IMR-90 (cell line): ENCODE results near the gene LIMS1. TPM values are rescaled to one million over a fixed set of nuclear protein-coding genes. Genes with fewer than 3 reads are reported as not detected.

ENCODE experiments used
- ATAC-seq: fragments of 200-7000 bp; cut with Tn5 transposase; 2 replicates; pipeline ENCODE4 v1.9.1; 2020; ENCODE audit warnings: low read depth, mild to moderate bottlenecking, moderate library complexity
- BruUV-seq: library from RNA; stranded (reverse); fragments of 400-500 nt; replicated peaks from 2 replicates; lab custom pipeline; 2021; lab: Mats Ljungman, UMichigan
- CTCF ChIA-PET: fragments of 300-600 bp; formaldehyde crosslinking; extraction: SDS; loops from one replicate; lab custom pipeline; 2021; ENCODE audit warnings: antibody characterized with exemption; lab: Yijun Ruan, JAX
- POLR2A ChIA-PET: fragments of 300-600 bp; sonication (Branson Sonifier 250); formaldehyde crosslinking; loops from one replicate; lab custom pipeline; 2022; ENCODE audit warnings: antibody characterized with exemption; ENCODE audit not compliant: unreplicated experiment; lab: Charles Lee
- DNase-seq: peaks from one replicate; pipeline ENCODE4 v3.0.0; 2013
- H2AFZ ChIP-seq: replicated peaks from 2 replicates; pipeline ENCODE3; 2013; ENCODE audit warnings: low read length, mild to moderate bottlenecking; ENCODE audit not compliant: poor library complexity
- H2AK5ac ChIP-seq: 2 replicates; pipeline ENCODE4 v1.6.1; 2013; ENCODE audit warnings: low read depth, low read length, inconsistent platforms
- H2AK9ac ChIP-seq: replicated peaks from 2 replicates; pipeline ENCODE3; 2013; ENCODE audit warnings: mild to moderate bottlenecking, low read depth, low read length, moderate library complexity; ENCODE audit not compliant: poor library complexity
- H2BK120ac ChIP-seq: 2 replicates; pipeline ENCODE4 v1.6.1; 2013; ENCODE audit warnings: low read depth, low read length, inconsistent platforms
- H2BK15ac ChIP-seq: 3 replicates; pipeline ENCODE4 v1.6.1; 2013; ENCODE audit warnings: low read depth, low read length, inconsistent platforms
- H2BK20ac ChIP-seq: 2 replicates; pipeline ENCODE4 v1.6.1; 2013; ENCODE audit warnings: low read depth, mild to moderate bottlenecking, inconsistent platforms, low read length, moderate library complexity
- H2BK5ac ChIP-seq: 2 replicates; pipeline ENCODE4 v1.6.1; 2013; ENCODE audit warnings: mild to moderate bottlenecking, low read depth, low read length, inconsistent platforms; ENCODE audit not compliant: poor library complexity, severe bottlenecking
- H3K14ac ChIP-seq: replicated peaks from 2 replicates; pipeline ENCODE4 v1.6.1; 2013; ENCODE audit warnings: low read depth, low read length, inconsistent platforms
- H3K18ac ChIP-seq: 2 replicates; pipeline ENCODE4 v1.6.1; 2013; ENCODE audit warnings: low read depth, low read length, control low read depth
- H3K23ac ChIP-seq: 2 replicates; pipeline ENCODE4 v1.6.1; 2013; ENCODE audit warnings: low read depth, low read length, inconsistent platforms
- H3K27ac ChIP-seq: 2 replicates; pipeline ENCODE4 v1.5.1; 2013; ENCODE audit warnings: mild to moderate bottlenecking, control low read depth, low read length; ENCODE audit not compliant: insufficient read depth
- H3K27me3 ChIP-seq: 2 replicates; pipeline ENCODE4 v1.6.1; 2013; ENCODE audit warnings: low read length; ENCODE audit not compliant: control insufficient read depth, insufficient read depth
- H3K36me3 ChIP-seq: 2 replicates; pipeline ENCODE4 v1.6.1; 2013; ENCODE audit warnings: low read length, mixed read lengths; ENCODE audit not compliant: control insufficient read depth, insufficient read depth
- H3K4ac ChIP-seq: 2 replicates; pipeline ENCODE4 v1.6.1; 2013; ENCODE audit warnings: low read depth, low read length, inconsistent platforms
- H3K4me1 ChIP-seq: 2 replicates; pipeline ENCODE4 v1.6.1; 2013; ENCODE audit warnings: low read length, mixed read lengths; ENCODE audit not compliant: control insufficient read depth, insufficient read depth
- H3K4me2 ChIP-seq: 2 replicates; pipeline ENCODE4 v1.6.1; 2013; ENCODE audit warnings: low read depth, mild to moderate bottlenecking, control low read depth, low read length, moderate library complexity
- H3K4me3 ChIP-seq: 2 replicates; pipeline ENCODE4 v1.5.1; 2013; ENCODE audit warnings: low read depth, mild to moderate bottlenecking, control low read depth, low read length, moderate library complexity; ENCODE audit not compliant: insufficient read depth
- H3K56ac ChIP-seq: 2 replicates; pipeline ENCODE4 v1.6.1; 2013; ENCODE audit warnings: low read length, inconsistent platforms; ENCODE audit not compliant: insufficient read depth; ENCODE audit errors: extremely low read depth
- H3K79me1 ChIP-seq, 2 experiments: 2 replicates each; pipeline ENCODE4 v1.6.1; 2013; ENCODE audit warnings: low read length in 2 of 2, inconsistent platforms in 1 of 2, low read depth in 1 of 2
- H3K9ac ChIP-seq: 2 replicates; pipeline ENCODE4 v1.6.1; 2013; ENCODE audit warnings: low read depth, low read length, control low read depth
- H3K9me1 ChIP-seq: 2 replicates; pipeline ENCODE4 v1.6.1; 2013; ENCODE audit warnings: low read length, inconsistent platforms; ENCODE audit not compliant: insufficient read depth
- H3K9me3 ChIP-seq: 2 replicates; pipeline ENCODE4 v1.6.1; 2013; ENCODE audit warnings: low read length; ENCODE audit not compliant: control insufficient read depth, insufficient read depth
- H4K20me1 ChIP-seq: 2 replicates; pipeline ENCODE4 v1.6.1; 2013; ENCODE audit warnings: low read length, inconsistent platforms; ENCODE audit not compliant: insufficient read depth
- H4K5ac ChIP-seq: 2 replicates; pipeline ENCODE4 v1.6.1; 2013; ENCODE audit warnings: mild to moderate bottlenecking, low read depth, low read length, control low read depth
- H4K8ac ChIP-seq, 2 experiments: 2 replicates each; pipeline ENCODE4 v1.6.1; 2013; ENCODE audit warnings: low read depth in 2 of 2, low read length in 2 of 2, control low read depth in 1 of 2, inconsistent platforms in 1 of 2
- H4K91ac ChIP-seq: 2 replicates; pipeline ENCODE4 v1.6.1; 2013; ENCODE audit warnings: low read depth, low read length, inconsistent platforms; ENCODE audit not compliant: insufficient read depth
- BHLHE40 ChIP-seq: fragments of 150-350 bp; IDR thresholded peaks from 2 replicates; pipeline ENCODE4 v1.6.1; 2016; ENCODE audit warnings: mild to moderate bottlenecking, low read depth, low read length
- CHD1 ChIP-seq: IDR thresholded peaks from 2 replicates; pipeline ENCODE4 v1.6.1; 2012; ENCODE audit warnings: low read depth, low read length, improper control_type of control experiment
- FOS ChIP-seq: fragments of 150-350 bp; IDR thresholded peaks from 2 replicates; pipeline ENCODE4 v1.6.1; 2016; ENCODE audit warnings: low read depth, low read length
- MAFK ChIP-seq: IDR thresholded peaks from 2 replicates; pipeline ENCODE4 v1.6.1; 2012; ENCODE audit warnings: low read depth, low read length, improper control_type of control experiment
- MAZ ChIP-seq: IDR thresholded peaks from 2 replicates; pipeline ENCODE4 v1.6.1; 2012; ENCODE audit warnings: low read depth, mild to moderate bottlenecking, low read length, improper control_type of control experiment, moderate library complexity, borderline replicate concordance
- RCOR1 ChIP-seq: IDR thresholded peaks from 2 replicates; pipeline ENCODE4 v1.6.1; 2012; ENCODE audit warnings: mild to moderate bottlenecking, low read length, improper control_type of control experiment; ENCODE audit not compliant: insufficient replicate concordance
- SMC3 ChIP-seq: fragments of 150-350 bp; IDR thresholded peaks from 2 replicates; pipeline ENCODE4 v1.6.1; 2016; ENCODE audit warnings: low read depth, mild to moderate bottlenecking, antibody characterized with exemption, low read length, moderate library complexity
- WGBS, 2 experiments: methylation state at CpG; one replicate each; pipeline versions ENCODE4 v1.1.5 to v1.1.7; 2013; ENCODE audit warnings: missing lambda C conversion rate in 2 of 2; ENCODE audit not compliant: insufficient read length in 1 of 2; ENCODE audit errors: extremely low coverage in 2 of 2; 5-methylcytosine and 5-hydroxymethylcytosine counted together
- dilution Hi-C: fragments of 300-500 bp; cut with HindIII; formaldehyde crosslinking; loops from one replicate; pipeline ENCODE4 v1.14.3; 2018; ENCODE audit warnings: low sequenced_read_pairs; ENCODE audit not compliant: unreplicated experiment
- in situ Hi-C: fragments of 300-500 bp; cut with MboI; formaldehyde crosslinking; loops from 3 replicates; pipeline ENCODE4 v1.14.3; 2019; ENCODE audit warnings: low sequenced_read_pairs, inconsistent platforms, mixed read lengths
- intact Hi-C: fragments of 100-400 bp; cut with micrococcal nuclease; formaldehyde crosslinking; loops from 2 replicates; pipeline ENCODE4 v1.10.0; 2022
- polyA plus RNA-seq, 3 experiments: library from polyadenylated mRNA; depleted of rRNA; stranded (reverse); fragments of >200 nt; gene quantifications; 2 replicates each; pipeline ENCODE4 v1.2.3, GENCODE V29; 2012; ENCODE audit warnings: low replicate concordance in 1 of 3
- total RNA-seq: library from RNA; depleted of rRNA; stranded (reverse); fragments of >200 nt; gene quantifications from 2 replicates; pipeline ENCODE4 v1.2.3, GENCODE V29; 2012
- TF ChIP-seq, protein P1 (sequence below): fragments of 150-350 bp; IDR thresholded peaks from 2 replicates; pipeline ENCODE4 v1.6.1; 2016; ENCODE audit warnings: low read depth, mild to moderate bottlenecking, low read length, moderate library complexity, borderline replicate concordance
- TF ChIP-seq, protein P2 (sequence below): conservative IDR thresholded peaks from 2 replicates; pipeline ENCODE4 v1.5.1; 2012; ENCODE audit warnings: mild to moderate bottlenecking, low read depth, low read length, improper control_type of control experiment

LIMS1 gene
- total and polyA plus RNA-seq, 2 of the 4 experiments (the other 2 are of a cell fraction), result 59.1 to 131 TPM

DNA sequence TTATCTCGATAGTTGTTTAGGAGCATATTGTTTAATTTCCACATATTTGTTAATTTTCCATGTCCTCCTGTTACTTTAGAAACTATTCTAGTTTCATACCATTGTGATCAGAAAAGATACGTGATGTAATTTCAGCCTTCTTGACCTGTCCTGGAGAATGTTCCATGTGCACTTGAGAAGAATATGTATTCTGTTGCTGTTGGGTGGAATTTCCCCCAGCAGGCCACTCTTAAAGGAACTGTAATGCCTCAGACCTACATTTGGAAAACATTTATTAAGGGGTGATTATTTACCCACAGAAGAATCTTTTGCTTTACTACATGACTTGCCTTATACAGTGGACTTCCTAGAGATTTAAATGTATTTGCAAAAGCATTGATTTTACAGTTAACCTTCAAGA, 55.5 kb downstream of the LIMS1 start:
- TF ChIP-seq MAFK (no peak), SMC3 (no peak), CHD1 (no peak), BHLHE40 (no peak), RCOR1 (no peak), FOS (no peak), MAZ (no peak)
- TF ChIP-seq, protein P1, sequence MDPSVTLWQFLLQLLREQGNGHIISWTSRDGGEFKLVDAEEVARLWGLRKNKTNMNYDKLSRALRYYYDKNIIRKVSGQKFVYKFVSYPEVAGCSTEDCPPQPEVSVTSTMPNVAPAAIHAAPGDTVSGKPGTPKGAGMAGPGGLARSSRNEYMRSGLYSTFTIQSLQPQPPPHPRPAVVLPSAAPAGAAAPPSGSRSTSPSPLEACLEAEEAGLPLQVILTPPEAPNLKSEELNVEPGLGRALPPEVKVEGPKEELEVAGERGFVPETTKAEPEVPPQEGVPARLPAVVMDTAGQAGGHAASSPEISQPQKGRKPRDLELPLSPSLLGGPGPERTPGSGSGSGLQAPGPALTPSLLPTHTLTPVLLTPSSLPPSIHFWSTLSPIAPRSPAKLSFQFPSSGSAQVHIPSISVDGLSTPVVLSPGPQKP, result no peak
- TF ChIP-seq, protein P2, sequence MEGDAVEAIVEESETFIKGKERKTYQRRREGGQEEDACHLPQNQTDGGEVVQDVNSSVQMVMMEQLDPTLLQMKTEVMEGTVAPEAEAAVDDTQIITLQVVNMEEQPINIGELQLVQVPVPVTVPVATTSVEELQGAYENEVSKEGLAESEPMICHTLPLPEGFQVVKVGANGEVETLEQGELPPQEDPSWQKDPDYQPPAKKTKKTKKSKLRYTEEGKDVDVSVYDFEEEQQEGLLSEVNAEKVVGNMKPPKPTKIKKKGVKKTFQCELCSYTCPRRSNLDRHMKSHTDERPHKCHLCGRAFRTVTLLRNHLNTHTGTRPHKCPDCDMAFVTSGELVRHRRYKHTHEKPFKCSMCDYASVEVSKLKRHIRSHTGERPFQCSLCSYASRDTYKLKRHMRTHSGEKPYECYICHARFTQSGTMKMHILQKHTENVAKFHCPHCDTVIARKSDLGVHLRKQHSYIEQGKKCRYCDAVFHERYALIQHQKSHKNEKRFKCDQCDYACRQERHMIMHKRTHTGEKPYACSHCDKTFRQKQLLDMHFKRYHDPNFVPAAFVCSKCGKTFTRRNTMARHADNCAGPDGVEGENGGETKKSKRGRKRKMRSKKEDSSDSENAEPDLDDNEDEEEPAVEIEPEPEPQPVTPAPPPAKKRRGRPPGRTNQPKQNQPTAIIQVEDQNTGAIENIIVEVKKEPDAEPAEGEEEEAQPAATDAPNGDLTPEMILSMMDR, result no peak
- H4K5ac ChIP-seq, result no peak overlapping the region
- no peak overlapping the region for H2BK20ac ChIP-seq
- H2AK9ac ChIP-seq, result no peak overlapping the region
- H3K23ac ChIP-seq, result no peak overlapping the region
- no peak overlapping the region for H4K91ac ChIP-seq
- peaks cover 38 to 69% of the 10 kb centered on the region in 2 experiments for H3K79me1 ChIP-seq
- no peak overlapping the region for H3K14ac ChIP-seq
- H3K27me3 ChIP-seq, result no peaks in the 10 kb centered on the region
- no peak overlapping the region for H2BK15ac ChIP-seq
- H3K56ac ChIP-seq, result no peak overlapping the region
- no peaks in the 10 kb centered on the region for H3K36me3 ChIP-seq
- WGBS, 2 experiments, result no CpG with 5 or more reads among the region's 2 CpGs
- no peak overlapping the region for H3K9ac ChIP-seq
- no peak overlapping the region for H2AFZ ChIP-seq
- H2BK120ac ChIP-seq, result no peak overlapping the region
- H3K4me1 ChIP-seq, result peaks cover 21% of the 10 kb centered on the region
- no peak overlapping the region for H3K27ac ChIP-seq
- no peak overlapping the region for H3K4me2 ChIP-seq
- in situ Hi-C loops (no loop called here), dilution Hi-C loops (no loop called here), intact Hi-C loops (no loop called here)
- no peak overlapping the region for H2AK5ac ChIP-seq
- ChIA-PET CTCF (no interaction called here), POLR2A (no interaction called here)
- BruUV-seq, result no TSS peak
- H3K9me3 ChIP-seq, result no peaks in the 10 kb centered on the region
- no peak overlapping the region for H2BK5ac ChIP-seq
- H4K8ac ChIP-seq, result no peak overlapping the region
- peaks cover 8% of the 10 kb centered on the region; the same call in 1 of the 2 replicates for H4K20me1 ChIP-seq
- no peak overlapping the region for H3K4ac ChIP-seq
- DNase-seq (no peak), ATAC-seq (no peak)
- no peak overlapping the region for H3K4me3 ChIP-seq
- peaks cover 18% of the 10 kb centered on the region for H3K9me1 ChIP-seq
- no peak overlapping the region for H3K18ac ChIP-seq
